NCI-H748 treated with DMSO at 0.1 percent for 48 hours (cell line): ENCODE results near the gene KIFBP.
"Not testable (repeated sequence)": the region's sequence is repeated elsewhere in the genome, so short reads cannot be mapped to it uniquely, and the experiment has no call there.

Source experiments
- DNase-seq: peaks from one replicate; lab custom pipeline; 2025; lab: John Stamatoyannopoulos, UW

Gene KIFBP

DNA sequence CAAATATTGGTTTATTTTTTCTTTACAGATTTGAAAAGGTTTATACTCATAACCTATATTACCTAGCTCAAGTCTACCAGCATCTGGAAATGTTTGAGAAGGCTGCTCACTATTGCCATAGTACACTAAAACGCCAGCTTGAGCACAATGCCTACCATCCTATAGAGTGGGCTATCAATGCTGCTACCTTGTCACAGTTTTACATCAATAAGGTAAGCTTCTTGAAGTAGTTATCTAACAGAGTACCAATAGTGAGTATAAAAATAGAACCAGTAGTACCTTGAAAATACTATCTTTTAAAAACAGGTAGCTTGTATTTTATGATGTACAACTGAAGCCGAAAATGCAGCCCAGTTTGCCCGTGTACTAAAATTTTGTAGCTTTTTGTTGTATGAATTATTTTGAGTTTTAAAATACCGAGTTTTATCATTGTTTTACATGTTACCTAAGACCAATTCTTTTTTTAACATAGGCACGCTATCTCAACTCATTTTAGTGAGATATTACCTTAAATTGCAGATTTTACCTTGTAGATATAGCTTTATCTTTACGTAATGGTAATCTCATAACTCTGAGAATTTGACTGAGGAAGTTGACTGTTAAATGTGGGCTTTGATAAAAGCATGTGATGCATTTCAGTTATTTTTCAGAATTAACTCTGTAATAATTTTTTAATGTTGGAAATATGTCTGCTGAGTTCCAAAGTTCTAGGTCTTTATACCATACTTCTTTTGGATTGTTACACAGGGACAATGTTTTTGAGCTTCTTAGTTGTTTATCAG, 17.3 kb downstream of the KIFBP start:
- no peak for DNase-seq

DNA sequence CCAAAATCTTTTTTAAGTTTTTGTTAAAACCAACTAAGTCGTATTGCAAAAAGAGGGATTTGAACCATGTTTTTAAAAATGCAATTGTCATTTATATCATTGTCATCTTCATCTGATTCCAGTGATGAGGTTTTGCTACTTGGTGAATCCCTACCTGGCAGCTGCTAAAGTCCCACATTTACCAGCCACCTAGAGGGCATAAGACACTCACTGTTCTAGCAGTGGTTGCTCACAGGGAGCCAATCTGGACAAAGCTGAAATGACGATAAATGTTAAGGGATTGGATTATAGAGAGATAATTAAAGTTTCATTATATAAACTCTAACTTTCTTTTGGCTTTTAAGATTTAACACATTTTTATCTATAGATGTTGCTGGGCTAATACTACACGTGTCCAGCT, 18.7 kb downstream of the KIFBP start:
- DNase-seq = no peak

DNA sequence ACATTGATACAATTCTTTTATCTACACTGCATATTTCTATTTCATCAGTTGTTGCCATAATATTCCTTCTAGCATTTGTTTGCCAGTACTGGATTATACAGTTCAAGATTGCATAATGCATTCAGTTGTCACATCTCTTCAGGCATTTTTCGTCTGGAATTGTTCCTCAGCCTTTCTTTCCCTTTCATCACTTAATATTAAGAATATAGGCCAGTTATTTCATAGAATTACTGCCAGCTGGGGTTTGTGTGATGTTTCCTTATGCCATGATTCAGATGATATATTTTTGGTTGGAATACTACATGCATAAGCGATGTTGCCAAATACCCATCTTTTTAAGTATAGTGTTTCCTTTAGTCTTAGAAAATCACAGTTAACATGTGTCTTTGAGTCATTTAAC, 20.8 kb downstream of the KIFBP start:
- DNase-seq = no peak

DNA sequence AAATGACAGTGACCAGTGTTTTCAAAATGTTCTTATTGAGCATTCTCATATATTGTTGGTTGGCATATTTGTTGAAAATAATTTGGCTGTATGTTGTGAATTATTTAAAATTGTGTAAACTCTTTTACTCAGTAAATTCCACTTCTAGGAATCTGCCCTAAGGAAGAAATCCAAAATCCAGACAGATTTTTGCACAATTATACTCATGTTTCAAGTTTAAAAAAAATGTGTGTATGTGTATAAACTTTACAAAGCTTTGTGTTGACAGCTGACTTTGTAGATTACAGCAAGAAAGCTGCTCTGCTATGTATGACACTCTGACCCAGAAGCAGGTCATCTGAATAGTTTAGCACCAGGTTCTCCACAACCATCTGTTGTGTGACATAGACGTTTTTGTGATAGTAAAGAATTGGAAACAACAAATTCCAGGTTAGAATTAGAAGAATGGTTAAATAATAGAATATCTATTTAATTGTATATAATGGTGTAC, 21.6 kb downstream of the KIFBP start:
- no peak for DNase-seq

DNA sequence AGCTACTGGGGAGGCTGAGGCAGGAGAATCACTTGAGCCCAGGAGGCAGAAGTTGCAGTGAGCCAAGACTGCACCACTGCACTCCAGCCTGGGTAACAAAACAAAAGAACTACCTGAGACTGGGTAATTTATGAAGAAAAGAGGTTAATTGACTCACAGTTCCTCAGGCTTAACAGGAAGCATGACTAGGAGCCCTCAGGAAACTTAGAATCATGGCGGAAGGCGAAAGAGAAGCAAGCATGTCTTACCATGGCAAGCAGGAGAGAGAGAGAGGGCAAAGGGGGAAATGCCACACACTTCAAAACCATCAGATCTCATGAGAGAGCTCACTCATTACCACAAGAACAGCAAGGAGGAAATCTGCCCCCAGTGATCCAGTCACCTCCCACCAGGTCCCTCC, 24.2 kb downstream of the KIFBP start:
- not testable (repeated sequence) for DNase-seq

DNA sequence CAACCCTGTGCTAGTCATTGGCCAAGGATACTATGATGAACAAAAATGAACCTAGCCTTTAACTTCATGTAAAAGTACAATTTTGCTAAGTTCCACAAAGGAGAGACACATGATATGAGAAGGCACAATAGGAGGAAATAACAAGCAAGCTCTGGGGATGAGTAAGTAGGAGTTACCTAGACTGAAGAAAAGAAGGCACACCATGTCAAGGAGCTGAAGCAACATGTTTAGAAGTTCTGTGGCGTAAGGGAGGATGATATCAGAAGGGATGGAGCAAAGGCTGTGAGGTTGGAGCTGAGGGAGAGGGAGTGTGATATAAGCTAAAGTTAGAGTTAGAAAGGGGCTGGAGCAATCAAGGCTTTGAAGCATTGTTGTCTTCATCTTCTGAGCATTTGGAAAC, 25.6 kb downstream of the KIFBP start:
- no peak for DNase-seq

DNA sequence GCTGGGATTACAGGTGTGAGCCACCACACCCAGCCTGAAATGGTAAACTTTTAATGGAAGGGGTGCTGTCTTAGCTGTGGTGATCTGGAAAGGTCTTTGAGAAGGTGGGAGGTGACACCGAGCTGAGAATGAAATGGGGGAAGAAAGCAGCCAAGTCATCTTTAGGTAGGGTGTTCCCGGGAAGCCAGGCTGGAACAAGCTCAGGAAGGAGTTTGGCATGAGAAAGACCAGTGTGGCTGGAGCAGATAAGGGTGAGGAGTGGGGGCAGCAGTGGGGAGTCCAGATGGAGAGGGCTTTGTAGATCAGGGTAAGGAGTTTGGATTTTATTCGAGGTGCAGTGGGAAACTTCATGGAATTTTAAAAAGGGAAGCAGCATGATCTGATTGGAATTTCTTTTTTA, 30.0 kb downstream of the KIFBP start:
- DNase-seq = no peak

DNA sequence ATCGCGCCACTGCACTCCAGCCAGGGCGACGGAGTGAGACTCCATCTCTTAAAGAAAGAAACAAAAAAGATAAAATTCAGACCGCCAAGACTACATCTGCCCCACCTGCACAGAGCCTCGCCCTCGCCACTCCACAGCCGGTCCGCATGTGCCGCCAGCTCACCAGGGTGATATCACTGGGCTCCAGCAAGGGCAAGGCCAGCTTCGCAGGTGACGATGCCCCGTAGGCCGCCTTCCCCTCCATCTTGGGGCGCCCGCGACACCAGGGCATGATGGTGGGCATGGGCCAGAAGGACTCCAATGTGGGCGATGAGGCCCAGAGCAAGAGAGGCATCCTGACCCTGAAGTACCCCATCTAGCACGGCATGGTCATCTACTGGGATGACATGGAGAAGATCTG, 34.0 kb downstream of the KIFBP start:
- no peak for DNase-seq

DNA sequence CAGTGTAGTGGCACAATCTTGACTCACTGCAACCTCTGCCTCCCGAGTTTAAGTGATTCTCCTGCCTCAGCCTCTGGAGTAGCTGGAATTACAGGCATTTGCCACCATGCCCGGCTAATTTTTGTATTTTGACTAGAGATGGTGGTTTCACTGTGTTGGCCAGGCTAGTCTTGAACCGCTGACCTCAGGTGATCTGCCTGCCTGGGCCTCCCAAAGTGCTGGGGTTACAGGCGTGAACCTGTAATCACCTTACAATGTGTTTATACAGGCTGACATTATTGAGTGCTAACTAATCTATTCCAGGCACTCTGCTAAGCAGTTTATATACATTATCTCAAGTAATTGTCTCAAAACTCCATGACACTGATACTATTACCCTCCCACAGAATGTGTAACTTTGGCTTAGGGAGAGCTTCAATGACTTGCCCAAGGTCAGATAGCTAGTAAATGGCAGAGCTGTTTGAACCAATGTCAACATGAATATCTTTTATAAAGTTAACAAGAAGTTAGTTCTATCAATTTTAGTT, 36.8 kb downstream of the KIFBP start:
- DNase-seq = no peak

DNA sequence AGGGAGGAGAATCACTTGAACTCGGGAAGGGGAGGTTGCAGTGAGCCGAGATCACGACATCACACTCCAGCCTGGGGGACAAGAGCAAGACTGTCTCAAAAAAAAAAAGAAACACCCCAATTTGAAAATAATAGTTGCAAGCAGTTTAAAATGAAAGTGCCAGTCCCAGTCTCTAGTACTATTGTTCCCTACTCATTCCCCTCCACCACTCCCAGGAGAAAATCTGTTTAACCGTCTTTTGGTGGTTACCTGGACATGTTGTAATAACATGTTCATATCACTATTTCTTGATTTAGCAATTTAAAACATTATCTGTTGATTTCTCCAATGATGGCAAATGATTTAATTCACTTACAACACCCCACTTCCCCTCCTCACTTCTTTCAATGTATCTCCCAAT, 44.7 kb downstream of the KIFBP start:
- no peak for DNase-seq

DNA sequence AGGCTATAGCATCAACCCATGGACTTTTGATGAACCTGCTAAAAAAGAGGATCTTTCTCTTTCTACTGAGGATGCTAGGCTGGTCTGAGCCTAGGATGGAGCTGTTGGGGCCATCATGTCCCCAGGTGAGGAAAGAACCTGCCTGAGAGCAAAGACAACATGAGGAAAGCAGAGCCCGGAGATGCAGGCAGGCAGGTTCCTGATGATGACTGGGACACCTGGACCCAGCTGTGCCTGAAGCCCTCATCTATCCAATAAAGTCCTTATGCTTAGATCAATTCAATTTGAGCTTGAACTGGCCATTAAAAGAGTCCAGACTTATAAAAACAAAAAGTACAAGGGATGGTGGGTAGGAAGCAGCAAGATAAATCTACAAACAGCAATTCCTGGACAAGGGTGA, 48.9 kb downstream of the KIFBP start:
- no peak for DNase-seq

DNA sequence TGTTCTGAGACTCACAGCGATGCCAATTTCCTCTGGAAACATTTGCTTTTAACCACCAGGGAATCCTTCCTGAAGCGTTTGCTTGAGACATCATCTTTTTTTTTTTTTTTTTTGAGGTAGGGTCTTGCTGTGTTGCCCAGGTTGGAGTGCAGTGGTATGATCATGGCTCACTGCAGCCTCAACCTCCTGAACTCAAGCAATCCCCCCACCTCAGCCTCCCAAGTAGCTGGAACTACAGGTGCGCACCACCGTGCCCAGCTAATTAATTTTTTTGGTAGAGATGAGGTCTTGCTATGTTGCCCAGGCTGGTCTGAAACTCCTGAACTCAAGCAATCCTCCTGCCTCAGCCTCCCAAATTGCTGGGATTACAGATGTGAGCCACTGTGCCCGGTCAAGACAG, 52.3 kb downstream of the KIFBP start:
- DNase-seq = not testable (repeated sequence)

DNA sequence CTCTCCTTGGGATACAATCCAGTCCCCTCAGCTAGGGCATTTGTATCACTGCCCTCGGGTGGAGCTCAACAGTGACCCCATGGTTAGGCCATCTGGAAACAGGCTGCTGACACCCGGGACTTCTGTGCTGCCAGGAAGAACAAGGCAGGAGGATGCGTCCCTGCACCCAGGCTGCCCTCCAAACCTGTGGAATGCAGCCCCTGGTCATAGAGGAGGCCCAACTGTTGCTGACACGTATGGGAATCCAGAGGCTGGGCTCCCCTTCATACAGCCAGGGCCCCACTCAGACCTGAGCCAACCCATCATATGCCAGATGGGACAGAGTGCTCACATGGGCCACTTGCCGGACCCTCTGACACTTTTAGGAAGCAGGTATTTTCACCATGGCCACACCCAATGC, 53.8 kb downstream of the KIFBP start:
- DNase-seq = no peak

DNA sequence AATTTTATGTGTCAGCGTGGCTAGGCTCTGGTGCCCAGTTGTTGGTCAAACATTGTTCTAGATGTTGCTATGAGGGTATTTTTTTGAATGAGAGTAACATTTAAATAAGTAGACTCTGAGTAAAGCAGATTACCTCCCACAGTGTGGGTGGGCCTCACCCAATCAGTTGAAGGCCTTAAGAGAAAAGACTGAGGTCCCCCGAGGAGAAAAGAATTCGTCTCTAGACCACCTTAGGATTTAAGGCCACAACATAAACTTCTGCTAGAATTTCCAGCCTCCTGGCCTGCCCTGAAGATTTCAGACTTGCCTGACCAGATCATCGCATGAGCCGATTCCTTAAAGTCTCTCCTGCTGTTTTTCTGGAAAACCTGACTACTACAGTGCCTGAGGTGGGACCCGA, 54.2 kb downstream of the KIFBP start:
- no peak for DNase-seq

DNA sequence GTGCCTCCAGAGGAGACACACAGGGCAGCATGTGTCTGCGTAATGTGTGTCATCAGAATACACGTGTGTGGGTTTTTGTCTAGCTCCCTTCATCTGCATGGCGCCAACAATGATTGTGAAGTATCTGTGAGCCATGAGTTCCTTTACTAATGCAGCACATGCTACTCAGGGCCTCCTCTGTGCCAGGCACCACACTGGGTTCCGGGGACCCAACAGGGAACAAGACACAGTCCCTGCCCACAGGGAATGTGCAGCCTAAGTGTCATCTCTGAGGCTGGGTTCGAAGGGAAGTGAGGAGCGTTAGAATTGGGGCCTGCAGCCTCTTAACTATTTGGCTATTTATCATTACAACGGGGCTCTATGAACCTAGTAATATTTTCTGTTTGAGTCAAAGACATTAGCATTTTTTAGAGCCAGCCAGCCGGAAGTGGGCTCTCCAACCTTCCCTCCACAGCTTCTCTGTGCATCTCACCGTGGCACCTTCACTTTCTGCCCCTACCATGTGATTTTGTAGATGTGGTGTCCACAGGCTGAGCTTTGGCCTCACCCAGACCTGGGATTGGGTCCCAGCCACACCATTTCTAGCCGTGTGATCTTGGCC, 55.4 kb downstream of the KIFBP start:
- DNase-seq = no peak

DNA sequence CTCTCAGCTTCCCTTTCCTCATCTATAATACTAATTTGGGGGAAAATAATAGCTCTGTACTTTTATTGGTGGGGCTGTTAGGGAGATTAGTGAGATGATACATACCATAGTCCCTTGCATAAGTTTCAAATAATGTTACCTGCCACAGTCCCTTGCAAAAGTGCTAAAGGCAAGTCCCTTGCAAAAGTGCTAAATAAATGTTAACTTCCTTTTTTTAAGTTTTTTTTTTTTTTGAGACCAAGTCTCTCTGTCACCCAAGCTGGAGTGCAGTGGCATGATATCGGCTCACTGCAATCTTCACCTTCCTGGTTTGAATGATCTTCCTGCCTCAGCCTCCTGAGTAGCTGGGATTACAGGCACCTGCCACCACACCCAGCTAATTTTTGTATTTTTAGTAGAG, 55.9 kb downstream of the KIFBP start:
- DNase-seq = no peak

DNA sequence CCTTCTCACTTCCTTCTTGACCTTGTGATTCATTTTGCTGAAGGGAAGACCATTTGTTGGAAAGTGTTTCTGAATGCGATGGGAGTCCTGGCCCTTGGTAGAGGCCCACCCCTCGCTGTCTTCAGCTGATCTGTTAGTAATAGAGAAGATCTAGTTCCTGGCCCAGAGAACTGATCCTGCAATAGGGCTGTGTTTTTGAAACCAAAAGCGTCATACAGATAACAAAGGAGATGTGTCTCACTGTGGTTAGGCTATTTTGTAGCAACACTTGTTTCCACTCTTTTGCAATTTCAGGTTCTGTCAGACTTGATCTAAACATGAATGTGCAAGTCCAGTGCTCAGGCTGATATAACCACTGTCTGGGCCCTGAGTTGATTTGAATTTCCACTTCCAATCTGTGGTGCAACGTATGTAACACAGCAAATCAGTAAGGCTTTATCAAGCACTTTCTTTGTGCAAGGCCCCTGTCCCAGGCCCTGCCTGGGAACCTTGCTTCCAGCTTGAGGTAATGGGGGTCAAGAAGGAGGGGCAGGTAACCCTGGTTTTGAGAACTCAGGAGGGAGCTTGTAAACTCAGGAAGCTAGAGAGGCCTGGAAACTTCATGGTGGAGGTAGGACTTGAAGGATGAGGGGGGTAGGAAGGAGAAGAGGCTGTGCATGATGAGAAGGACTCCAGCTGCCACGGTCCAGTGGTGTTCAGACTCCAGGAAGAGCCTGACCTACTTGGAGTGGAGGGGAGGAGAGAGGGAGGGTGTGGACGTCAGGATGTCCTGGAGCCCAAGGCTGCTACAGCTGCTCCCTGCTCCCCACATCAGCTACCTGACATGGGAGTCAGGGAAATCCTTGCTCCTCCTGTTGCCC, 57.1 kb downstream of the KIFBP start:
- DNase-seq = no peak

DNA sequence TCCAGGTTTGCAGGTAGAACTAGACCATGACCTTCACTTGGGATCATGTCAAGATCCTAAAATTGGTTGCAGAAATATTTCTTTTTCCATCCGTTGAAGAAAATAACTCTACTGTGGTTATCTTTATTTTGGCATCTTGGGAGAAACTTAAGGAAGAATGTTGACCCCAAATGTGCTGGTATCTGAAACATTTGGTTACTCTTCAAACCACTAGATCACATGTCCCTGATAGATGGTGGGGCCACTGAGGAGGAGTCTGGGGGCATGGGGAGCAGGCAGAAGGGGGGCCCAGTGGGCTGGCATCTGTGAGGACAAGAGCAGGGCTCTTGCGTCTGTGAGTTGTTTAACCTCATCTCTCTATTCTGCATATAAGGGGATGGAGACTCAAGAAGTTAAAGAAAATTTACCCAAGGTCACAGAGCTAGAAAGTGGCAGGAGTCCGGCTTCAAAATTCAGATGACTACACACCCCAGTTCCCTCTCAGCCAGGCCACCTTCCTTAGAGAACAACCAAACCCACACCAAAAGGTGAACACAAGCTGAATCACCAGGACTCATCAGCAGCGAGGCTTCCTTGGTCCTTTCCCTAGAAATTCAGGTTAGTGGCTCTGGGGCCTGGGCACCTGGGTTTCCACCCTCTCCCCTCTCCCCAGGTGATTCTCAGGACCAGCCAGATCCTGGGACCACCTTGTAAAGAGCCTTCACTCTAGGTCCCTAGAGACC, 58.7 kb downstream of the KIFBP start:
- no peak for DNase-seq

DNA sequence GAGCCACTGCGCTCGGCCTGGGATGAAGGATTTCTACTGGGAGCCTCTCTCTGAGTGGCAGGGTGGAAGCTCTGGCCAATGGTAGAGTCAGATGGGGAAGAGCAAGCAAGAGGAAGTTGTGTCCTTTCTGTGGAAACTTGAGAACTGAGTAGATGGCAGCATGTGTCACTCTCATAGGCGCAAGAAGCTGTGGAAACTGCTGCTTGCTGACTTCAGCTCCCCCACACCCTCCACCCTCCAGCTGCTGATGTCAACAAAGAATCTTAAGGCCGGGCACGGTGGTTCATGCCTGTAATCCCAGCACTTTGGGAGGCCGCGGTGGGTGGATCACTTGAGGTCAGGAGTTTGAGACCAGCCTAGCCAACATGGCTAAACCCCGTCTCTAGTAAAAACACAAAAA, 59.5 kb downstream of the KIFBP start:
- no peak for DNase-seq

DNA sequence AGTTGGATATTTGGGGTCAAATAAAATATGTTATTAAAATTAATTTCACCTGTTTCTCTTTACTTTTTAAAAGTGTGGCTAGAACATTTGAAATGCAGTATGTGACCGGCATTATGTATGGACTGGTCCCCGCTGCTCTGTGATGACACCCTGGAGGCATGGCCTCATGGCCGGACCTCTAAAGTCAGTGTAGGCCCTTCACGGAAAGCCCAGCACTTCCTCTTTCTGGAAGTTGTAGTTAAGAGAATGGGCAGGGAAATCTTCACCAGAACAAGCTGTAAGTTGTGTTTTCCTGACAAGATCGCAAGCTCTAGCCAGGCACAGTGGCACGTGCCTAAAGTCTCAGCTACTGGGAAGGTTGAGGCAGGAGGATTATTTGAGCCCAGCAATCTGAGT, 61.0 kb downstream of the KIFBP start:
- no peak for DNase-seq

DNA sequence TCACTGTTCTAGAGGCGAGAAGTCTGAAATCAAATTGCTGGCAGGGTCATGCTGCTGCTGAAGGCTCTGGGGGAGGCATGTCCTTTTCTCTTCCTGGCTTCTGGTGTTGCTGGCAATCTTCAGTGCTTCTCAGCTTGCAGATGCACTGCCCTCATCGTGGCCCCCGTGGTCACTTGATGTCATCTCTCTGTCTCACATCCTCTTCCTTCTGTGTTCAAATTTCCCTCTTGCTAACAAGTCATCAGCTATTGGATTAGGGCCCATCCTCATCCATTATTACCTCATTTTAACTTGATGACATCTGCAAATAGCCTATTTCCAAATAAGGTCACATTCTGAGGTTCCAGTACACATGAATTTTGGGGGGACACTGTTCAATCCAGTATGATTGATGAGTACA, 62.7 kb downstream of the KIFBP start:
- no peak for DNase-seq
